HG03060 (cell line): ENCODE results near the gene C3orf80.
"Not testable (repeated sequence)": the region's sequence is repeated elsewhere in the genome, so short reads cannot be mapped to it uniquely, and the experiment has no call there.

Experiments
- ATAC-seq: cut with Tn5 transposase; IDR thresholded peaks from one replicate; pipeline ENCODE4 v1.9.1; 2021; ENCODE audit warnings: low read depth, moderate number of reproducible peaks; ENCODE audit not compliant: unreplicated experiment

Gene C3orf80

DNA sequence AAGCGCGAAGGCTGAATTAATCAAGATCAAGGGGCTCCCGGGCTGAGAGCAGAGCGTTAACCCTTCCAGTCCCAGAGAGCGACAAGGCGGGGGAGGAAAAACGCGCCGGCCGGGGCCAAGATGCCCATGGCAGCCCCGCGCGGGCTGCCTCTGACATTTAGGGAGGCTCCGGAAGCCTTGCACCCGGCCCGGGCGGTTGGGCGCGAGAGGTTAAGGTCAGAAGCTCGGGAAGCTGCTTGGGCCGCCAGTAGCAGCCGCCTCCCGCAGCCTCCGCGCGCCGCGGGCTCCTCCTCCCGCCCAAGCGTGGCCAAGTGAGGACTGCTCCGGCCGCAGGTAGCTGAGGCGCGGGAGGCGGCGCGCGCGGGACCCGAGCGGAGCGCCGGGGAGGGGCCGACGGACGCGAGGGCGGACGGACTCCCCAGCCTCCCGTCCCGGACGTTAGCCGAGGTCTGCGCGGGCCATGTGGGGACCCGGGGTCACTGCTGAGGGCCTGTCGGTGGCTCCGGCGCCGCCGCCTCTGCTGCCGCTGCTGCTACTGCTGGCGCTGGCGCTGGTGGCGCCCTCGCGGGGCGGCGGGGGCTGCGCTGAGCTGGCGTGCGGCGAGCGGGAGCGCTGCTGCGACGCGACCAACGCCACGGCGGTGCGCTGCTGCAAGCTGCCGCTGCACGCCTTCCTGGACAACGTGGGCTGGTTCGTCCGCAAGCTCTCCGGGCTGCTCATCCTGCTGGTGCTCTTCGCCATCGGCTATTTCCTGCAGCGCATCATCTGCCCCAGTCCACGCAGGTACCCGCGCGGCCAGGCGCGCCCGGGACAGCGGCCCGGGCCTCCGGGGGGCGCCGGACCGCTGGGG lies at the start of gene C3orf80:
C3orf80 (plus strand) TSS at position 247 of the 850 bp plus-strand sequence; CDS start at position 461, 214 bp downstream.
- peak; percentile 43 for ATAC-seq

GRCh38 chr3:160176923-160177322 lies 48.3 kb upstream of the C3orf80 start:
- no peak for ATAC-seq

DNA sequence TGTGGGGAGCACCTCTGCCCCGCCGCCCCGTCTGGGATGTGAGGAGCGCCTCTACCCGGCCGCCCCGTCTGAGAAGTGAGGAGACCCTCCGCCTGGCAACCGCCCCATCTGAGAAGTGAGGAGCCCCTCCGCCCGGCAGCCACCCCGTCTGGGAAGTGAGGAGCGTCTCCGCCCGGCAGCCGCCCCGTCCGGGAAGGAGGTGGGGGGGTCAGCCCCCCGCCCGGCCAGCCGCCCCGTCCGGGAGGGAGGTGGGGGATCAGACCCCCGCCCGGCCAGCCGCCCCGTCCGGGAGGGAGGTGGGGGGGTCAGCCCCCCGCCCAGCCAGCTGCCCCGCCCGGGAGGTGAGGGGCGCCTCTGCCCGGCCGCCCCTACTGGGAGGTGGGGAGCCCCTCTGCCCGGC lies 46.6 kb upstream of the C3orf80 start:
- ATAC-seq: not testable (repeated sequence)

GRCh38 chr3:160179403-160179802 lies 45.8 kb upstream of the C3orf80 start:
- not testable (repeated sequence) for ATAC-seq

DNA sequence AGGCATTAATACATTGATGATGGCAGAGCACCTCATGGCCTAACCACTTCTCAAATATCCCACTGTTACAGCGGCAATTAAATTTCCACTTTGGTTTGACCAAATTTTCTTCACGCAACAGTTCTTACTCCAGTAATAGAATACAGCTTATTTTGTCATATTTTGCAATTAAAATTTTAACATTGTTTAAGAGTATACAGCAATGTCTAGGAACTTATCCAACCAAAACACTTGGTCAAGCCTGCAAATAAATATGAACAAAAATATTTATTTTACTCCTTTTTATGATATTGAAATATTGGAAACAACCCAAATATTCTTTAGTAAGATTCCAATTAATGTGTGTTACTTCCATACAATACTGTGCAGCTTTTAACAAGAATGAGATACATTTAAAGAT lies 45.3 kb upstream of the C3orf80 start:
- ATAC-seq: no peak

GRCh38 chr3:160180581-160181216 lies 44.5 kb upstream of the C3orf80 start:
- no peak for ATAC-seq

- no peak for ATAC-seq
These were observed 41.7 kb upstream of the C3orf80 start for GRCh38 chr3:160183345-160184076.

GRCh38 chr3:160184655-160185054 lies 40.6 kb upstream of the C3orf80 start:
- ATAC-seq: no peak

GRCh38 chr3:160185751-160186150 lies 39.5 kb upstream of the C3orf80 start:
- ATAC-seq: no peak

- ATAC-seq: no peak
These were observed 37.9 kb upstream of the C3orf80 start for GRCh38 chr3:160187288-160187687.

DNA sequence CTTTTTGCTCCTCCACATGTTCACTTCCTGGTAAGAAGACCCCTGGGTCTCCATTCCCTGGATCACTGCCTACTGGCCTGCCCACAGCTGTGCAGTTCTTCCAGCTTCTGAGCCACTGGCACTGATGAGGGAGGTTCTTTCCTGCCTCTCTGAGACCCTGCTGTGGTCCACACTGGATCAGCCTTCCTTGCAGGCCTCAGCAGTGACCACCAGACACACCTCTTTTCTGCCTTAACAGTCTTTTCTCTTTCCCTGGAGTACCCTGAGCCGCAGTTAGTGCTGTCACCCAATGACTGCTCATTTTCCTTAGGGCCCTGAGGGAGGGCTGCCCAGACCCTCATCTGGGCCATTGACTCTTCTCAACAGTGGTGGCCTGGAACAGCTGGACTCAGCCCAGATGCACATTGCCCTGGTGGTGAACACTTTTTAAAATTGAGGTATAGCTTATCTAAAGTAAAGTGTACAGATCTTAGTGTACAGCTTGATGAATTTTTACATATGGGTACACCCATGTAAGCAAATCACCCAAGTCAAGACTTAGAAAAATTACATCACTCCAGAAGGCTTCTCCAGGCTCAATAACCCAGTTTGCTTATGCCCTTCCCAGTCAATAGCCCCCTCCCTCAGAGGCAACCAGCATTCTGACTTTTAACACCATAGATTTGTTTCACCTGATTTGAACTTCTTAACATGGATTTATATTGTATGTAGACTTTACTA lies 32.8 kb upstream of the C3orf80 start:
- no peak for ATAC-seq

GRCh38 chr3:160193644-160194192 lies 31.5 kb upstream of the C3orf80 start:
- ATAC-seq: no peak

DNA sequence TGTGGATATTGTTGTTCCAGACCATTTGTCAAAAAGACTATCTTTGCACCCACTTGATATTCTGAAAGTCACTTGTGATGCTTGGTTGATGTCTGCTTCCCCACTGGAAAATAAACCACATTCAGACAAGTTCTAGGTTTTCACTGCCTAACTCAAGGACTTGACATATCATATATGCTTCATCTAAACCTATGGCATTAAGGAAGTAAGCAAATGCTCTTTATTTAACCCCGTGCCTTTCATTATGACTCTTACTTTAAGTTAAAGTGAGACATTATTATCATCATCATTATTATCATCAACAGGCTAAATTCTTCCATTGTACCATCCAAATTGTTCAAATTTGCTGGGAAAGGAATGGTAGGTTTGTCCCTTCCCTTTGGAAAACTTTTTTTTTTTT lies 30.8 kb upstream of the C3orf80 start:
- no peak for ATAC-seq

DNA sequence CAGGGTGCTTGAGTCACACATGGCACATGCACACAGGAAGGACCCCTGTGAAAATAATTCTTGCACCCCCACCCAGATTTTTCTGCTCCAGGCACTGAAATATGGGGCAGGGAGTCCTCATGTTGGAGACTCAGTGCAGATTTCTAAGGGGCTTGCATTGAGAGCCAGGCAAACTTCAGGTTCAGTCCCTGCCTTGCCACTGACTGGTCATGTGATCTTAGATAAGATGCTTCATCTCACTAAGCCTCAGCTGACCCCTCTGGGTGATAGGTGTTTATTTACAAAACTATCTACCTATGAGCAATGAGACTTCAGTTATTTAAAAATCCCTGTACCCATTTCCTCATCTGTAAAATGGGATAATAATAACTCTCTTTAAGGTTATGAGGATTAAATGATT lies 30.1 kb upstream of the C3orf80 start:
- no peak for ATAC-seq

DNA sequence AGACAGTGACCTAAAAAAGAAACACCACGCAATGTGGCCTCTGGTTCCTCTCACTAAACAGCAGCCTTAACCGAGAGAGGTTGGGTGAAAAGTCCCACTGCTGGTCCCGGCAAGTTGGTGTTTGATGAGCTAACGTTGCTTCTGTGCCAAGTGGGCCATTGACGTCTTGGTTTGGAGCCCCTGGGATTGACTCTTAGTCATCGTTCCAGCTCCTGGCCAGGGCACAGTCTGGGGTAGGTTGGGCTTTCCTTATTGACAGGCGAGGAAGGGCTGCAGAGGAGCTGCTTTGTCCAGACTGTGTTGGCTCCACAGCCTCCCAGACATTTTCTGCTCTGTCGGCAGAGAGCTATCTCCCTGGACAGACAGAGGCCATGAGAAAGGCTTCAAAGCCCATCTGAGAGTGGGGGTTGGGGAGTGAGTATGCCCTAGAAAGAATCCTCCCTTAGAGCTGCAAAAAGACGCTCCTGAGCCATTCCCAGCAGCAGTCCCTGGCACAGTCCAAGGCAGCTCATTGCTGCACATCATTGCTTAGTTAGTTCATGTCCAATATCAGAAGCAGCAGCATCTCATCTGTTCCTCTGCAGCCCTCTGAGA lies 28.6 kb upstream of the C3orf80 start:
- no peak for ATAC-seq

- no peak for ATAC-seq
These were observed 26.1 kb upstream of the C3orf80 start for GRCh38 chr3:160199108-160199507.

DNA sequence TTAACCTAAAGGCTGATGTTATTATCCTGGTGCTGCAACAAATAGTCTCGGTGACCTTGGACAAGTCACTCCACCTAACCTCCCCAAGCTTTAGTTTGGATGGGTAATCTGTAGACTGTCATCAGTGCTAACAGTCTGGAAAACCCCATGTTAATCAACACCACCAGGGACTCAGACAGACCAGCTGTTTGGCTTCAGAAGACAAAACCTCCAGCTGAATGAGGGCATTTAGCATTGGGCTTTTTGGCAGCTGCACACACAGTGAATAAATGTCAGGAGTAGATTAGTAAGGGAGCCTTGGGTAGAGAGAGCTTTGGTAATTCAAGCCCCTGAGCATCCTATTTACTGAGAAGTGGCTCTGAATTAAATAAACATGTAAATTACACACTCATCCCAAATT lies 24.9 kb upstream of the C3orf80 start:
- no peak for ATAC-seq

- not testable (repeated sequence) for ATAC-seq
These were observed 20.7 kb upstream of the C3orf80 start for GRCh38 chr3:160204396-160205011.

GRCh38 chr3:160205606-160206005 lies 19.6 kb upstream of the C3orf80 start:
- no peak for ATAC-seq
